Mucosa of gallbladder (tissue), 1 donor: ENCODE measurements around the gene CLK1. TPM values are rescaled to one million over a fixed set of nuclear protein-coding genes. Genes with fewer than 3 reads are reported as not detected.
"Not testable (repeated sequence)": the region's sequence is repeated elsewhere in the genome, so short reads cannot be mapped to it uniquely, and the experiment has no call there.

Source experiments
- DNase-seq: peaks from one replicate; pipeline ENCODE4 v3.0.0-alpha.2; 2020; ENCODE audit warnings: low spot score
- total RNA-seq: library from RNA; stranded (reverse); gene quantifications from one replicate; pipeline ENCODE4 v1.2.1, GENCODE V29; 2021
- donor health status: DM: no; HTN: no; CAD: no.

CLK1 gene
- total RNA-seq, 1 donor from 2014 or later: 98.8 TPM

DNA sequence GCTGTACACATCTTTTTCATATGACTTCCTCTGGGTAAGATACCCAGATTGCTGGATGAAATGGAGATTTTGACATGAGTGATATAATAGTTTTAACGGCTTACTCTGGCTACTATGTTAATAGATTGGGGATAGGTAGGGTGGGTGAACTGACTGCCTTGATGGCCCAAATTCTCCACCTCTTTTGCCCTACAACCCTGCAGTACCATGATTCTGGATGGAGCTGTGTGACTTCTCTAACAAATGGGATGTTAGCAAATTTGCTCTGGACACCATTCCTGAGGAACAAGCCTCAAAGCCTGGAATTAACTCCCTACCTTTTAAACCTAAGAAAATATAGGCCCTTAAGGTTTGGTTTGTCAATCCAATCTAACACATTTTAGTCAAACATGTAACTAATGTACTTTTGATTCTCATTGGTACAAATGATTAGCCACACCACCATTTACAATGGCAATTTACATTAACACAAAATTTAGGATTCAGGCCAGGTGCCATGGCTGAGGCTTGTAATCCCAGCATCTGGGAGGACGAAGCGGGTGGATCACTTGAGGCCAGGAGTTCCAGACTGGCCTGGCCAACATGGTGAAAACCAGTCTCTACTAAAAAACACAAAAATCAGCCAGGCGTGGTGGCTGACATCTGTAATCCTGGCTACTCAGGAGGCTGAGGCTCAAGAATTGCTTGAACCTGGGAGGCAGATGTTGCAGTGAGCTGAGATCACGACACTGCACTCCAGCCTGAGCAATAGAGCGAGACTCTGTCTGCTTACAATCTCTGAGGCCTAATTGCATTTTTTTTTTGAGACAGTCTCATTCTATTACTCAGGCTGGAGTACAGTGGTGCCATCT, 12.8 kb downstream of the CLK1 start:
- no peak for DNase-seq

- no peak for DNase-seq
These were observed 13.8 kb downstream of the CLK1 start for GRCh38 chr2:200850512-200851256.

GRCh38 chr2:200847939-200848338, 16.5 kb downstream of the CLK1 start:
- DNase-seq: no peak

DNA sequence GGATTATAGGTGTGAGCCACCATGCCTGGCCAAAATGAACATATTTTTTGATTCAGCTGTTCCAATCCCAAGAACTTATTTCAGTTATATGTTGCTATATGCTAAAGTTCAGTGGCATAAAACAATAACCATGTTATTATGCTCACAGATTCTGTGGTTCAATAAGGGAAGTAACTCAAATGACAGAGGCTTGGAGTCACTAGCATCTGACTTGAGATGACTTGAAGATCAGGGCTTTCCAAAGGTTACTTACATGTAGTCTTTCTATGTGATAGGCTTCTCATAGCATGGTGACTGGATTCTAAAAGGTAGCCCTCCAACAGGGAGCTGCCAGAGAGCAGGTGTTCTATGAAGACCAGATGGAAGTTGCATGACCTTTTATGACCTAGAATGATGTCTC, 17.2 kb downstream of the CLK1 start:
- DNase-seq: no peak

DNA sequence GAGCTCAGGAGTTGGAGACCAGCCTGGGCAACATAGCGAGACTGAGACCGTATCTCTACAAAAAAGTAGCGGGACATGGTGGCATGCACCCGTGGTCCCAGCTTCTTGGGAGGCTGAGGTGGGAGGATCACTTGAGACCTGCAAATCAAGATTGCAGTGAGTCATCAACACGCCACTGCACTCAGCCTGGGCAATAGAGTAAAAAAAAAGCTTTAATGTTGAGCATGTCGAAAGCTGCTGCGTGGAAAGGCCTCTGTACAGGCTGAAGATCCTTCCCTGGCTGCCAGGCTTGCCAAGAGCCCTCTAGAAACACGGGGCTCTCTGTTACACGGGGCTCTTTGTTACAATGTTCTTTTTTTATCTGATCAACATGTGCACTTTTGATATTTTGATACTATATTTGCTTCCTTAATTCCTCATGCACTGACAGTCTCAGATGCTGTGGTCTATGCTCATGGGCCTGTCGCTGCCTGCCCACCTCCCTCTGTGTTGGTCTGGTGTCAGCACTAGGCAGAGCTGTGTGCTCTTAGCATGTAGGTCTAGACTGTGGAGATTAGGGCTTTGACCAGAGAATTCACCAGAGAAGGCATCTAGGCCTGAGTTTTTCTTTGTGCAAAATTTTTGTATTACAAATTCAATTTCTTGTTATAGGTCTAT, 18.7 kb downstream of the CLK1 start:
- DNase-seq: no peak

DNA sequence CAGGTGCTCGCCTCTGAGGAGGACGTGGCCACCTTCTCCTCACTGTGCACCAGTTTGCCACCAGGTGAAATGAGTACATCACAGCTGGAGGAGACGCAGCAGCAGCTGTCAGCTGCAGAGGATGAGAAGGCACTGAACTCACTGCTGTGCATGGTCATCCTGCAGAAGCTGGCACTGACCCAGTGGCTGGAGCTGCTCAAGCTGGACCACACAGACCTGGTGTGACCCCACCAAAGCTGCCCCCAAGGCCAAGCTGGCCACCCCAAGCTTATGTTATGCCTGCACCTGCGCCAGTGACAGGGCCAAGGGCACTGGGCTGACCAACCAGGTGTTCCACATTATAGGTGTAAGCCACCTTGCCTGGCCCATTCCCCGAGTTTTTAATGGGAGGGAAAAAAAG, 19.3 kb downstream of the CLK1 start:
- DNase-seq: no peak

- no peak for DNase-seq
These were observed 20.2 kb downstream of the CLK1 start for GRCh38 chr2:200843993-200844948.

- no peak for DNase-seq
These were observed 24.9 kb downstream of the CLK1 start for GRCh38 chr2:200839513-200839912.

DNA sequence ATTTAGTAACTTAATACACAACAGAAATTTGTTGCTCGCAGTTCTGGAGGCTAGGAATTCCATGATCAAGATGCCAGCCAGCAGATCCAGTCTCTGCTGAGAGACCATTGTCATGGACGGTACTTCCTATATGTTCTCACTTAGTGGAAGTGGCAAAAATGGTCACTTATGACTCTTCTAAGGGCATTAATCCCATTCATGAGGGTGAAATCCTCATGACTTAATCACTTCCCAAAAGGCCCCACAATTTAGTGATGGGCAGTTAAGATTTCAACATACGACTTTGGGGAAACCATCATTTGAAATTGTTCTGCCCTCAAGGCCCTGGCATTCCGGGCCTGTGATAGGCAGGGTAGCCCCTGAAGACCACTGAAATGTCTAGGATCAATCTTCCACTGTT, 29.8 kb downstream of the CLK1 start:
- no peak for DNase-seq

- DNase-seq: no peak
These were observed 35.2 kb downstream of the CLK1 start for GRCh38 chr2:200829258-200829655.

DNA sequence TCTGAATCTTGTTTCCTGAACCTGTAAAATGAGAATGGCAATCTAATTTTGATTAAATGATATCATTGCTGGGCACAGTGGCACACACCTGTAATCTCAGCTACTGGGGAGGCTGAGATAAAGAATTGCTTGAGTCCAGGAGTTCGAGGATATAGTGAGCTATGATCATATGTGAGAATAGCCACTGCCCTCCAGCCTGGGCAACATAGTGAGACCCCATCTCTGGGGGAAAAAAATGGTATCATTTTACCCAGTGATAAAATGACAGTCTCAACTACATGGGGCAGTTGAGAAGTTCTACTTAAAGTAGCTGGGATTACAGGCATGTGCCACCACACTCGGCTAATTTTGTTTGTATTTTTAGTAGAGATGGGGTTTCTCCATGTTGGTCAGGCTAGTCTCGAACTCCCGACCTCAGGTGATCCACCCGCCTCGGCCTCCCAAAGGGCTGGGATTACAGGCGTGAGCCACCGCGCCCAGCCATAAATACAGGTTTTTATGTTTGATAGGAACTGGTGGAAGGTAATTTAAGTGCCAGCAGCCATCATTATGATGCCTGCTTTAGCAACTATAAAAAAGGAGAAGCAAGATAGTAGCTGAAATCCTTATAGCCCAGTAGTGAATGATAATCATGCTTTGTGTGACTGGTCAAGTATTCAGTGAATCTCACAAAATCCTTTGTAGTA, 35.7 kb downstream of the CLK1 start:
- no peak for DNase-seq

GRCh38 chr2:200828104-200828503, 36.4 kb downstream of the CLK1 start:
- DNase-seq: no peak

GRCh38 chr2:200821686-200822245, 42.7 kb downstream of the CLK1 start:
- DNase-seq: no peak

DNA sequence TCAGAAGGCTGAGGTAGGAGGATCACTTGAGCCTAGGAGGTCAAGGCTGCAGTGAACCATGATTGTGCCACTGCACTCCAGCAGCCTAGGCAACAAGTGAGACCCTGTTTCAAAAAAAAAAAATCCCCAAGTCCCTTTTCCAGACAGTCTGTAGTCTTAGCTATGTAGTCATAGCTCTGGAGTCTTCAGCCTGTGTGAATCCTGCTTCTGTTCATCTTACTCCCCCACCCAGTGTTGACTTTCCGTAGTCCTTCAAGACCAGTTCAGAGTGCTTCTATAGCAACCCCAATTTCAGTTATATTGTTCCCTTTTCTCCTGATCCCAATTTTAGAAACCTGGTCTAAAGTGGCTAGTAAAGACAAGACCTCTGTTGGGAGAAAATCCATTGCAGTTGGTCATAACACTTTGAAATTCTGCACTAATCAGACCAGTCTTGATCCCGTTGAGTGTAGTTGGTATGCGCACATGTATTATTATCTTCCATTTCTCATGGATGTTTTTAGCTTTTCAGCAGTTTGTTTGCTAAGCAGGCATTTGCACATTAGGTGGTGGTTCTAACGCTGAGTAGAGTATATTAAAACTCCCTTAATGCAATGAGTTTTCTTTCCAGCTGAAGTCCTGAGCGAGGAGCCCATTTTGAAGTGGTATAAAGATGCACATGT, 43.8 kb downstream of the CLK1 start:
- no peak for DNase-seq

DNA sequence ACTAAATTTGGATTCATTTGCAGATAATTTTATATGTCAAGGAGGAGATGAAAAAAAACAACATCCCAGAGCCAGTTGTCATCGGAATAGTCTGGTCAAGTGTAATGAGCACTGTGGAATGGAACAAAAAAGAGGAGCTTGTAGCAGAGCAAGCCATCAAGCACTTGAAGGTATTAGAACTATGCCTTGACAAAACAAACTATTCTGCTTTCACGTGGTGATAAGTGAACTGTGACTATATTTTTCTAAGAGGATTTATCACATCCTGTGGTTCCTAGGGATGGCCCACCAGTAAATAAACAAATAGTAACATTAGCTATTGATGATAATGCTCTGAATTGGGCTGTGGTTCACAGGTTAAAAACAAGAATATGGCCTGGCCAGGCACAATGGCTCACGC, 45.7 kb downstream of the CLK1 start:
- not testable (repeated sequence) for DNase-seq

- DNase-seq: no peak
These were observed 49.5 kb downstream of the CLK1 start for GRCh38 chr2:200814917-200815316.

- DNase-seq: no peak
These were observed 50.1 kb downstream of the CLK1 start for GRCh38 chr2:200814276-200814815.

DNA sequence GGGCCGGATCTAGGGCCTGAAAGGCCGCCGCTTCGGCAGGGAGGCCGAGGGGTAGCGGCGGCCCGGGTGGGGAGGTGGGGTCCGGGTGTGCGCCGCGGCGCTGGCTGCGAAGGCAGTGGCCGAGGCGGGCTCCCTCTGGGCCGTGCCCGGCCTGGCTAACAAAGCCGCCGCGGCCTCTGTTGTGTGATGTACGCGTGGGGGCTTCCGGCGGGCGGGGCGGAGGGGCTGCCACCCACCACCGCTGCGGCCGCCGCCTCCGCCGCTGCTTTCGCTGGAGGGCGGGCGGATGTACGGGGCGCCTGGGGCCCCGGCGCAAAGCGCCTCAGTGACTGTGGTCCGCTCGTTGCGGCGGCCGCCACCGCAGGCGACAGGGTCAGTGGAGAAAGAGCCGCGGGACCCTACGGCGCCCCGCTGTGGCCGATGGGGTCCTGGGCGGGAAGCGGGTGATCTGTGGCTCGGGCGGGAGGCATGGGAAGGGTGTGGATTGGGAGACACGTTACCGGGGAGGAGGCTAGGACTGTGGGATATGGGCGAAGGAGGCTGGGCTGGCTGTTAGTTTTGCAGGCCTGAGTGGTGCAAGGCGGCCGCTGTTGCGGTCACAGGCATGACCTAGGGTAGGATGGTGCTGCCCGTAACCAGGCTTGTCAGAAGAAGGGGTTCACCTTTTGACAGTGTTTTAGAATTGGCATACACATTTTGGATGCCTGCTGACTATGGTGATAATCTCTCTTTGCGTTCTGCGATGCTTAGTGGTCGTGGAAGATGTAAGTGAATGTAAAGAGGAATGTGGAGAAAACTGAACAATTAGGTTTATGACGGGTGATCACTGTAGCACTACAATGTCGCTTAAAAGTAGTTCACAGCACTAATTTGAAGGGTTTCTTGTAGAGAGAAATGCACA, 52.1 kb downstream of the CLK1 start:
- peak; percentile 67 for DNase-seq
